Gastroesophageal sphincter (tissue), 3 donors: ENCODE data around the gene POC1A.

ENCODE experiments used
- CTCF ChIP-seq, 4 experiments: fragments of 200-600 bp in 2 of 4; fragments of 450-650 bp in 2 of 4; sonication (generic) in 1 of 4; IDR thresholded peaks; one replicate each; pipeline ENCODE4 v1.5.1; 2017 to 2019; ENCODE audit warnings: antibody characterized with exemption in 4 of 4, mild to moderate bottlenecking in 2 of 4, moderate library complexity in 2 of 4
- POLR2A ChIP-seq, 2 donors: fragments of 450-650 bp; IDR thresholded peaks; one replicate each; pipeline ENCODE4 v1.6.1; 2017; ENCODE audit warnings: antibody characterized with exemption in 2 of 2, mild to moderate bottlenecking in 2 of 2, moderate library complexity in 1 of 2
- POLR2AphosphoS5 ChIP-seq: sonication (generic); formaldehyde crosslinking; IDR thresholded peaks from one replicate; pipeline ENCODE4 v1.6.1; 2017; ENCODE audit warnings: antibody characterized with exemption

GRCh38 chr3:52126500-52126899 is 27.7 kb downstream of the POC1A start:
- TF ChIP-seq POLR2AphosphoS5 (no peak), POLR2A (IDR thresholded peaks at IDR 0.05) (no peak), CTCF (IDR thresholded peaks at IDR 0.05) (no peak)
